Measurements from ENCODE around the gene SH2D7.

SH2D7 gene

DNA sequence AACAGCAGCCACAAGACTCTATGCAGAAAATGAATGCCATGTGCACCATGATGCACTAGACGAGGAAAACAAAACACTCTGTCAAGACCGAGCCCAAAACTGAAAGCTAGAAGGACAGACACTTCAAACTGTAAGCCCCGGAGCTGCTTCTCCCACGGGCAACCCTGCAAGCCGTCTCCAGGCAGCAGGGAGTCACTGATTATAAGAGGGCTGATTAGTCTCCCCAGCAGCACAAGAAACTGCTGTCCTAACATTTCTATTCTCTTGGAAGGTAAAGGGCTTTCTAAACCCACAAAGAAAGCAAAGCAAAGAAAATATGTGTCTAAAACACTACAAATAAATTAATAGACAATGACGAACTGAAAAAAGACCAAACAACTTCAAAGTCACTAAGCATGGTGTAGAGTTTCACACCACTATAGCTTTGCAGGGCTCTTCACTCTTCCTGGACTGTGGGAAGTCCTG, 30.4 kb upstream of the SH2D7 start:
- DNase-seq, result no peak

DNA sequence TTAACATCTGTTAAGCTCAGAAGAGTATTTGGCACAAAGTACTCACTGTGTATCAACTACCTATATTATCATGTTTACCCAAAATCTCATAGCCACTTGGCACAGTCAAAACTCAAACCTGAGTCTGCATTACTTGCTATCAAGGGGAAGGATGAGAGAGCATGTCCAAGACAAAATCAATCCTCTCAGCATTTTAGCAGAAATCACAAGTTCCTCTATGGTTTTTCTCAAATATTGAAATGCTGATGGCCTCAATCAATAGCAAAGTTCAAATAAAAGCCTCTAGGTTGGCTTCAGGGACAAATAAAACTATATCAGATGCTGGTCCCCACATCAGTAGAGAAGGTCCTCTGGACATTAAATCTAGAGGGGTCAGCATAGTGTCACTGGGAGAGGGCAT, 29.1 kb upstream of the SH2D7 start:
- no peak for DNase-seq

- no peak for DNase-seq
These were observed 28.4 kb upstream of the SH2D7 start for GRCh38 chr15:78063970-78064385.

DNA sequence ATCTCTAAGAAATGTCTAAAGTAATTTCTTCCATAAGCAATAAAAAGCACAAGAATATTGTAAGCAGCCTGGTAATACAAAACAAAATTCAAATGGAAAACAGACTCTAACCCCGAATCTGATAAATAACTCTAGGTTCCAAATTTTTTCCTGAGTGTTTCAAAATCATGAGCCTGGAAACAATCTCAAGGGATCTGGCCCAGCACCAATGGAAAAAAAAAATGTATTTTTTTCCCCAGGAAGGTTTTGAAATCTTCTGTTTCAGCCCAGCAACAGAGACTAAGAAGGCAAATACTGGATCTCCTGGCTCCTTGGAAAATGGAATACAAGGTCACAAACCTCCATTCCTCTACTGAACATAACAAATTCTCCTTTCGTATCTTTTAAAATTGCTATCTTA, 27.8 kb upstream of the SH2D7 start:
- DNase-seq, result no peak

- peak; percentile 51 for DNase-seq
These were observed 27.0 kb upstream of the SH2D7 start for GRCh38 chr15:78065284-78065872.

DNA sequence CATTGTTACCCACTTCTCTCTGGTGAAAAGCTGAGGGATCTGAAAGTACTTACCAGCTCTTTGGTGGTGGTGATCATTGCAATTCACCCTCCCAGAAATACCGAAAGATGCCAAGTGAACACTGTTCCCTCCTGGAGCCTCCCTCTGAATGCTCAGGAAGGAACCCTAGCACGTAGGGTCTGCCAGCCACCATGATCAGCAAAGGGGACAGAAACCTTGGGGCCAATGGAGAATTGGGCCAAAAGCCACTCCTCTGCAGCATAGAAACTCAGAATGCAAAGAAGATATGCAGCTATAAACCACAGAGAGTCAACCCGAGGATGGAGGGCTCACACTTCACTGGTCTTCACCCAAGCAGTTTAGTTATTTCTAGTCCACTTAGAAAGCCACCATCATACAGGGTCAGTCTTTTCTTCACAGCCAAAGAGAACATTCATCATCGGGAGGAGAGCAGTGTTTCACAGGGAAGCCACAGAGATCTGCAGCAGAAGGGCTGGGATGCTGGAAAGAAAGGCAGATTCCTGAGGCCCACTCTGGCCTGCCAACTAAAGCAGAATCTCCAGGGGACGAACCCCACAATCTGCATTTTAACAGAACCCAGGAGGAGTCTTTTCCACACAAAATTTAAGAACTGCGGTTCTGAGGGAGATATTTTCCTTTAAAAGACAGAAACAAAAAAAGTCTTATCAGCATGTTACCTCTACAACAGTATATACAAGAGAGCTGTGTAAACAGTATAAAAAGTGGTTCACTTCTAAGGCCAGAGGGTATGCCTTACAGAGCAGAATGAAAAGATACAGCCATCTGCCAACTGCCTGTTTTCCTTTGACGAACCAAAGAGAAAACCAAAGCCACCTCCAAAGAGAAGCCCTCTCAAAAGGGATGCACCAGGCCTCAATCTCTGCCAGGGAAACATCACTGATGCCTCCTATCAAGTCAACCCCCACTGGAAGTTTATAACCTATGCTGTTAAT, 26.1 kb upstream of the SH2D7 start:
- DNase-seq, result no peak

- DNase-seq, result no peak
These were observed 24.8 kb upstream of the SH2D7 start for GRCh38 chr15:78067328-78068228.

DNA sequence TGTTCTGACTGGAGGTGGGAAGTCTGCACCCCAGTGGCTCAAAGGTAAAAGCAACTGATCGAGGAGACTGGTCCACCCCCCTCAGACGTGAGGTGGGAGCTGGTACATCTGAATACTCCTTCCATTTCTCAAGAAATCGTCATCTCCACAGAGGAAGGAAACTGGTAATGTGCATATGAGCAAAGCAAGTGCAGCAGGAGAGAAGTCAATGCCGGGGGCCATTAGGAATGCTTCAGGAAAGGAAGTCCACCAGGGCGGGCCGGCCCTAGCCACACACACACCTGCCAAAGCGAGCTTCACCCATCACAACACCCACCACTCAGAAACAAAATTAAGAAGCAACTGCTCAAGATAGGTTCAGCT, 23.3 kb upstream of the SH2D7 start:
- peak; percentile 59 for DNase-seq

DNA sequence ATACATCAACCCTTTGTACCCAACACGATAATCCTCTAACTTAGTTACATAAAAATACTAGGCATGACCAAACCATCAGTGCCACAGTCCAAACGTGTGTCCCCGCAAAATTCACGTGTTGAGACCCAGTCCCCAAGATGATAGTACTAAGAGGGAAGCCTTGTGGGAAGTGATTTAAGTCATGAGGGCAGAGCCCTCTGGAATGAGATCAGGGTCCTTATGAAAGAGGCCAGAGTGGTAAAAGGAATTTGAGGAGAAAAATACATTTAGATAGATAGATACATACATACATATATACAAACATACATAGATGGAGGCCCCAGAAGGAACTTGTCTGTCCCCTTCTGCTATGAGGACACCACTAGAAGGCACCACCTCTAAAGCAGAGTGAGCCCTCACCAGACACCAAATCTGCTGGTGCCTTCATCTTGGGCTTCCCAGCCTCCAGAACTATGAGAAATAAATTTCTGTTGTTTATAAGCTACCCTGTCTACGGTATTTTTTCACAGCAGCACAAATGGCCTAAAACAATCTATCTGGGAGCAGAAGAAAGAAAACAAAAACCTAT, 22.8 kb upstream of the SH2D7 start:
- DNase-seq, result no peak

DNA sequence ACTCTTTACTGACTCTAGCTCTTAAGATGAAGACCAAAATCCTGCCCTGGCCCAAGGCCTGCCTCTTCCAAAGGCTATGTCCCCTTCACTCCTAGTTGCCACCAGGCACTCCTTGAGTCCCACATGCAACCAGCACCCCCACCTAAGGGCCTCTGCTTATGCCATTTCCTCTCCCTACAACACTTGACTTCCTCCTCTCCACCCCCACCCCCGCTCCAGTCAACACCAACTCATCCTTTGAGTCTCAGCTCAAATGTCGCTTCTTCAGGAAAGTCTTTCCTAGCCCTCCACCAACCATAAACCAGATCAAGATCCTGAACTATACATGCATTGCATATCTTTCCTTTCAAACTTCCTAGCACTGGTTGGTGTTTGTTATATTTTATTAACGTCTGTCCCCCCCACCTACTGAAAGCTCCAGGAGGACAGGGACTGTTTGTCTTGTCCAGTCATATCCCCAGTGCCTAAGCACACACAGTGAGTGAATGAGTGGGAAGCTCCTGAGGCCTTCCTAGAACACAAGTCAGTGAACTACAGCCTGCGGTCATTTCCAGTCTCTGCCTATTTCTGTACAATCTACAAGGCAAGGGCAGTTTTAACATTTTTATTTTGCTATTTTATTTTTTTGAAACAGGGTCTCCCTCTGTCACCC, 22.2 kb upstream of the SH2D7 start:
- DNase-seq, result peak; percentile 47

DNA sequence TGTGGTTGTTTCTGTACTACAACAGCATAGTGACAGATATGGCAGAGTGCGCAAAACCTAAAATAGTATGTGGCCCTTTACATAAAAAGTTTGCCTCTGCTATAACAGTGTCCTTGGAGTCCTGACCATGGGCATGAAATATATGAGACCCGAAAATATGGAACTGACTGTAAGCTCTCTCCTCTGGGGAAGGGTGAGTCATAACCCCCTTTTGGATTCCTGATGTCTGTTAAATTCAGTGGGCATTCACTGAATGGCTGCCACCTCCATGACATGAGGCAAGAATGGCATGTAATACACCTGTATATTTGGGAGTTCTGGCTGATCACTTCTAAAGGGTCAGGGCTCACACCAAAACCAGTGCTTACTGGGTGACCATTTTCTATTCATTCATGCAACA, 21.0 kb upstream of the SH2D7 start:
- DNase-seq, result no peak

DNA sequence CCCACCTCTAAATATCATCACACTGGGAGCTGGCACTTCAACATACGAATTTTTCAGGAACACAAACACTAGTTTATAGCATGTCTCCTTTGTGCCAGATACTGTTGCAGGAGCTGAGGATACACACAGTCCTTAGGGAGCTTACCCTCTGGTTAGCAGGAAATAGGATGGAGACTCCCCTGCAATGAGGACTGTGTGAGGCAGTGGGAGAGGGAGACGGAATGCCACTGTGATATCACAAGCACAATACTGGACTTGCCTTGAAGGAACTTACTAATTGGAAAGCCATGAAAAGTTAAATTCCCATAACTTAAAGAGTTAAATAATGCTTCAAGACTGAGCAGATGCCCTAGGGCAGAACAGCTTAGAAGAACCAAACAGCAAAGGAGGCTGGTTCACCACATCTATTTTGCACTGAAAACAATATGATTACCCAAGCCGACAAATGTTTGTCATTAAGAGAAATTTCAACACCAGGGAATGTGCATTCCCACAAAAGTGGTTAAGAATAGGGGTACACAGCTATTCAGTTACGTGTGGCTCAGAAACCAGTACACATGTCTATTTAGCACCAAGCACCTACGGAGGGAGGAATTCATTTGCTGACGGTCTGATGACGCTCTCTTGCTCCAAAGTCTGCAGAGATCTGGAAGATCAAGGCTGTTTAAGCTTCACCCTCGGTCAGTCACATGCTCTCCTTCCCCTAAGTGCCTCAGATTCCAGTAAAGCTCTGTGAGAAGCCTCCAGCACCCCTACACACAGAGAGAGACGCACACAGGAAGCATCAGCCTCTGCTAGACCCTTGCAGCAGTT, 20.1 kb upstream of the SH2D7 start:
- peak; percentile 46 for DNase-seq

DNA sequence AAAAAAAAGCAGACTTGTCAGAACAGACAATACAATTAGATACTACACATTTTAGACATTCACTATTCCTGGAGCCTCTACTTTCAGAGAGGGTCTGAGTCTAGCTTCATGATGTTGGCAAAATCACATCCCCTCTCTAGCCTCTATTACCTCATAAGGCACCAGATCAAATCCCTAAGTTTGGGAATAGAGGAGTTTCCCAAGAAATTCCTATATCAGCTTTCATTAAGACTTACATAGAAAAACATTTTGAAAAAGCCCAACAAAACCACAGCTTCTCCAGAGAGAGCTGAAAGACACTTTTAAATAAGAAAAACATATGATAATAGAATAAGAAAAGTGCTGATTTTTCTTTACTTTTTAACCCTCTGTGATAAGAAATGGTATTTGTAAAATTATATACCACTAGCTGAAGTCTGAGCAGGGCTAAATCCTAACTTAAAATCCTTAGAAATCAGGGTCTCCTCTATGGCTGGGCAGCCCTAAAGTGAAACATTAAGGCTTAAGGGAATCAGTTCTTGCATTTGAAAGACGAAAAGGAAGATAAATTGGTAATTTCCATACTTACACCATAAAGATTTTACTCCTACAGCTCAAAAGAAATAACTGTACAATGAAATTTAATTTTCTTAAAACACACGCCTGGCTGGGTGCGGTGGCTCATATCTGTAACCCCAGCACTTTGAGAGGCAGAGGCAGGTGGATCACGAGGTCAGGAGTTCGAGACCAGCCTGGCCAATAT, 19.1 kb upstream of the SH2D7 start:
- peak; percentile 37 for DNase-seq

GRCh38 chr15:78075490-78076230, 16.7 kb upstream of the SH2D7 start:
- DNase-seq, result peak; percentile 49

DNA sequence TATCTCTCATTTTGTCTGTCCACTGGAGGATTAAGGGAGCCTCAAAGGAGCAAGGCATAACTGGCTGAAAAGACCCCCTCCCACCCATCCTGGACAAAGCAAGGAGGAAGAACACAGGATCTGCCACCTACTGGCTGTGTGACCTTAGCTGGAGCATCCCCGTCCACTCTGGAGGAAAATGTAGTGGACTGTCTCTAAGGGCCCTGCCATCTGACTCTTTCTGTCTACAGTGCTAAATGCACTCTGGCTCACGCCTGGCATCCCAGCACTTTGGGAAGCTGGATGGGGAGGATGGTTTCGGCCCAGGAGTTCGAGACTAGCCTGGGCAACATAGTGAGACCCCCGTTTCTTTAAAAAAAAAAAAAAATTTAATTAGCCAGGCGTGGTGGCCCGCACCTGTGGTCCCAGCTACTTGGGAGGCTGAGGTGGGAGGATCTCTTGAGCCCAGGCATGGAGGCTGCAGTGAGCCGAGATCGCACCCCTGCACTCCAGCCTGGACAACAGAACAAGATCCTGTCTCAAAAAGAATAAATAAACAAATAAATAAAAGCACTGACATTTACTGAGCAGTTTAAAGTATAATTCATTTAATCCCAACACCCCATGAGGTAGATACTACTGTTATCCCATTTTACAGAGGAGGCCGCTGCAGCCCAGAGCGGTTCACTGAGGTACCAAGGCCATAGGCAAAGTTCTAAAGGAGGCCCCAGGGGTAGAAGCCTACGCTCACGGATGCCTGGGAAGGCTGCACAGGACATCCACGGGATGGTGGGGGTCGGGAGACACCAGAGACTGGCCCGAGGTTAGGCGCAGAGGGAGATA, 15.9 kb upstream of the SH2D7 start:
- DNase-seq, result peak; percentile 48

DNA sequence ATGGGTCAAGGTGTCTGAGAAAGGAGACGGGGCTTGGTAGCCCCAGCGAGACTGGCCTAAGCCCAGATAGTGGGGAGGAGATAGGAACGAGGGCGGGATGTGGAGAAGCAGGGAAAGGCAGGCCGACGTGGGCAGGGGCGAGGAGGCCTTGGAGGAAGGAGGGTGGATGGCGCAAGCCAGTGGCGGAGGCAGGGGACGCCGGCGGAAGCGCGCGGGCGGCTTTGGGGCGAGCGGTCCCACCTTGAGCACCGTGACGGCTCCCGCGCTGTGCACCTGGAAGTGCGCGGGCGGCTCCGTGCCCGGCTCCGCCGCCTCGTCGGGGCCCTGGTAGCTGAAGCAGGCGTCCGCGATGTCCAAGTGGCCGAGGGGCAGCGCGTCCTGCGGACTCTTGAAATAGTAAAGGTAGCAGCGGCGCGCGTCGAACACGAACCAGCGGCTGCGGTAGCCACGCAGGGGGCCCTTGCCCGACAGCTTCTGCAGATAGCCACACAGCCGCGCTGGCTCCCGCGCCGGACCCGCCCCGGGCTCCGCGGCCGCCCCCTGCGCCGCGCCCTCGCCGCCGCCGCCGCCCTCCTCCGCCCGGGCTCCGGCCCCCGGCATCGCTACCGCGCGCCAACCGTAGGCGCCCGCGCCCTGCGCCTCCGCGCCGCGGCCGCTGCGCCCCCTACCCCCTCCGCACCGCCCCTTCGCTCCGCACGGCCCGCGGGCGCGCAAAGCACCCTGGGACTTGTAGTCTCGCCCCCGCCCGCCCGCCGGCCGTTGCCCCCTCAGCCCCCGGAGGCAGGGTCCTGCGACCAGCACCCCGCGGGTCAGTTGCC, 15.1 kb upstream of the SH2D7 start, which contains the start of gene TBC1D2B:
Gene TBC1D2B, minus strand, starts transcription at position 659 of the 818 bp plus-strand sequence. Its CDS starts 59 bp downstream, at position 600.
- peak; percentile 87 for DNase-seq

DNA sequence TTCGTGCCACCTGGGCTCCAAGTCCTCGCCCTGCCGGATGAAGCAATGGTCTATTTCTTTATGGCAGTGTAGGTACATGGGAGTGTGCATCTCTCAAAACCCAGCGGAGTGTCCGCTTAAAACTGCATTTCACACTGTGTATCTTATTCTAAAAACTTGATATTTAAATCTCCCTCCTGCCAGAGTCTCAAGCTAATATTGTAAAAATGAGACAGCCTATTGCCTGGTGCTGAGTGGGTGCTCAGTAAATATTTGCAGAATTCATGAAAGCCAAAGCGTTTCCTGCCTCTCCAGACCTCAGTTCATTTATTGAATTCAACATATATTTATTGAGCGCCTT, 14.5 kb upstream of the SH2D7 start:
- no peak for DNase-seq
